BE2C (cell line): ENCODE data around the gene ATG9A.

Experiments used
- DNase-seq: peaks from one replicate; pipeline ENCODE4 v3.0.0-alpha.2; 2020
- H3K27me3 ChIP-seq: fragments of 250-450 bp; sonication (Bioruptor Pico); 2 replicates; pipeline ENCODE4 v1.5.1; 2020; ENCODE audit warnings: mild to moderate bottlenecking
- H3K36me3 ChIP-seq: fragments of 250-450 bp; sonication (Bioruptor Pico); 2 replicates; pipeline ENCODE4 v1.5.1; 2020; ENCODE audit warnings: mild to moderate bottlenecking
- H3K4me1 ChIP-seq: fragments of 250-450 bp; sonication (Bioruptor Pico); 2 replicates; pipeline ENCODE4 v1.5.1; 2020
- H3K4me3 ChIP-seq: 2 replicates; pipeline ENCODE4 v1.5.1; 2011; ENCODE audit warnings: low read depth, low read length
- H3K9me3 ChIP-seq: fragments of 250-450 bp; sonication (Bioruptor Pico); 2 replicates; pipeline ENCODE4 v1.5.1; 2020
- CTCF ChIP-seq: IDR thresholded peaks from 2 replicates; pipeline ENCODE4 v1.5.1; 2012; ENCODE audit warnings: mild to moderate bottlenecking, low read depth, low read length

Gene ATG9A

GRCh38 chr2:219174146-219174545, 55.3 kb downstream of the ATG9A start:
- no peak overlapping the region for H3K4me3 ChIP-seq
- no peaks in the 10 kb centered on the region for H3K27me3 ChIP-seq
- no peak for TF ChIP-seq CTCF
- DNase-seq, result no peak
- H3K4me1 ChIP-seq, result no peaks in the 10 kb centered on the region
- peaks cover 7% of the 10 kb centered on the region for H3K36me3 ChIP-seq
- H3K9me3 ChIP-seq, result no peaks in the 10 kb centered on the region

GRCh38 chr2:219173176-219173575, 56.3 kb downstream of the ATG9A start:
- Histone ChIP-seq H3K27me3 (no peaks in the 10 kb centered on the region), H3K4me1 (no peaks in the 10 kb centered on the region), H3K9me3 (no peaks in the 10 kb centered on the region), H3K36me3 (peaks cover 7% of the 10 kb centered on the region), H3K4me3 (no peak overlapping the region)
- no peak for TF ChIP-seq CTCF
- no peak for DNase-seq

GRCh38 chr2:219172231-219173154, 56.9 kb downstream of the ATG9A start:
- Histone ChIP-seq H3K4me3 (no peak overlapping the region), H3K9me3 (no peaks in the 10 kb centered on the region), H3K4me1 (no peaks in the 10 kb centered on the region), H3K27me3 (no peaks in the 10 kb centered on the region), H3K36me3 (peaks cover 7% of the 10 kb centered on the region)
- TF ChIP-seq CTCF, result no peak
- DNase-seq, result no peak

GRCh38 chr2:219171231-219171651, 58.2 kb downstream of the ATG9A start:
- no peaks in the 10 kb centered on the region for H3K4me1 ChIP-seq
- peaks cover 7% of the 10 kb centered on the region for H3K36me3 ChIP-seq
- no peak overlapping the region for H3K4me3 ChIP-seq
- TF ChIP-seq CTCF, result peak; percentile 86
- no peaks in the 10 kb centered on the region for H3K9me3 ChIP-seq
- DNase-seq, result peak; percentile 62
- no peaks in the 10 kb centered on the region for H3K27me3 ChIP-seq

GRCh38 chr2:219169930-219170654, 59.3 kb downstream of the ATG9A start, which contains the start of gene SLC23A3:
Gene SLC23A3, minus strand, starts transcription at chr2:219170029. Its CDS starts 45 bp downstream, at chr2:219169984.
- no peak within 1 kb of the TSS for H3K4me3 ChIP-seq
- H3K36me3 ChIP-seq, result peaks cover 7% of the 10 kb centered on the region
- no peak for TF ChIP-seq CTCF
- H3K27me3 ChIP-seq, result no peaks in the 10 kb centered on the region
- no peak for DNase-seq
- no peaks in the 10 kb centered on the region for H3K4me1 ChIP-seq
- H3K9me3 ChIP-seq, result no peaks in the 10 kb centered on the region
